ENCODE measurements around the gene NUP214.

DNA sequence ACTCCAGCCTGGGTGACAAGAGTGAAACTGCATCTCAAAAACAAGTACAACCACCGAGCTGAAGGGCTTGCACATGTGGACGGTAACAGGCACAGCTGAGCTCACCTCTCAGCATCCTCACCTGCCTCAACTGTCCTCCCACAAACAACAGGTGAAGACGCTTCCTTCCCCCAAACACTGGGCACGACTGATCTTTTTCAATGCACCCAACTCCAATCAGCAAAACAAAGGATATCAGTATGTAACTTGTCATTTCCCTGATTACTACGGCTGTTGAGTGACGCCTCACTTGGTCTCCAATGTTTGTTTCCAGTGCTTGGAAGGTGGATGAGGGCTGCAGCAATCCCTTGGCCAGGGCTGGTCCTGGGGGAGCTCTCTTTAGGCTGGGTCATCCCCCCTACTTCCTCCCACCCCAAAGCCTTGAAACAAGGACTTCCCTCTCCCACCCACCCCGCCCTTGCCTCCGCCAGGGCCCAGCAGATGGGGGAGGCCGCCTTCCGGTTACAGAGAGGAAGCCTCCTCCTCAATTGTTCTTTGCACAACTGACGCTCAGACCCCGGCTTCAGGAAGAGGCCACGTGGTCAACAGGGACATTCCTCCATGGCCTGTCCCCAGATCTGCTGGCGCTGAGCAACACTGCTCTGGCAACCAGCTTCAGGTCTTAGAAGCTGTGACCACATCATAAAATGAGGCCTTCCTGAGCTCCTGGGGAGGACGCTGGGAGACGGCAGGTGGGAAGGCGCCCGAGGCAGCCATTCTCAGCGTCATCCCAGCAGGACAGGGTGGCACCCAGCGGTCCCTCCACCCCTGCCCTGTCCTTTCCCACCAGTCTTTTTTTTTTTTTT lies 145.0 kb downstream of the NUP214 start:
- TF ChIP-seq, protein P1, sequence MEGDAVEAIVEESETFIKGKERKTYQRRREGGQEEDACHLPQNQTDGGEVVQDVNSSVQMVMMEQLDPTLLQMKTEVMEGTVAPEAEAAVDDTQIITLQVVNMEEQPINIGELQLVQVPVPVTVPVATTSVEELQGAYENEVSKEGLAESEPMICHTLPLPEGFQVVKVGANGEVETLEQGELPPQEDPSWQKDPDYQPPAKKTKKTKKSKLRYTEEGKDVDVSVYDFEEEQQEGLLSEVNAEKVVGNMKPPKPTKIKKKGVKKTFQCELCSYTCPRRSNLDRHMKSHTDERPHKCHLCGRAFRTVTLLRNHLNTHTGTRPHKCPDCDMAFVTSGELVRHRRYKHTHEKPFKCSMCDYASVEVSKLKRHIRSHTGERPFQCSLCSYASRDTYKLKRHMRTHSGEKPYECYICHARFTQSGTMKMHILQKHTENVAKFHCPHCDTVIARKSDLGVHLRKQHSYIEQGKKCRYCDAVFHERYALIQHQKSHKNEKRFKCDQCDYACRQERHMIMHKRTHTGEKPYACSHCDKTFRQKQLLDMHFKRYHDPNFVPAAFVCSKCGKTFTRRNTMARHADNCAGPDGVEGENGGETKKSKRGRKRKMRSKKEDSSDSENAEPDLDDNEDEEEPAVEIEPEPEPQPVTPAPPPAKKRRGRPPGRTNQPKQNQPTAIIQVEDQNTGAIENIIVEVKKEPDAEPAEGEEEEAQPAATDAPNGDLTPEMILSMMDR (conservative IDR thresholded peaks at IDR 0.05; ENCODE audit: low read length), result no peak
- TF ChIP-seq EZH2phosphoT487 (IDR thresholded peaks at IDR 0.05; ENCODE audit: borderline replicate concordance, low read depth, low read length), result no peak

All from OCI-LY7 (cell line).